HG03575 (cell line): Measurements from ENCODE around the gene VEZT.
"Not testable (repeated sequence)": the region's sequence is repeated elsewhere in the genome, so short reads cannot be mapped to it uniquely, and the experiment has no call there.

Experiments used
- ATAC-seq: cut with Tn5 transposase; IDR thresholded peaks from one replicate; pipeline ENCODE4 v1.9.1; 2021; ENCODE audit not compliant: unreplicated experiment, insufficient number of reproducible peaks, low FRiP score; ENCODE audit errors: extremely low read depth

VEZT gene

GRCh38 chr12:95218150-95219133 is 835 bp downstream of the VEZT start:
- no peak for ATAC-seq

GRCh38 chr12:95220190-95220589 is 2.6 kb downstream of the VEZT start:
- no peak for ATAC-seq

GRCh38 chr12:95220726-95221125 is 3.1 kb downstream of the VEZT start:
- ATAC-seq: no peak

GRCh38 chr12:95224202-95225170 is 6.9 kb downstream of the VEZT start:
- ATAC-seq: no peak

GRCh38 chr12:95225645-95226212 is 8.1 kb downstream of the VEZT start:
- no peak for ATAC-seq

GRCh38 chr12:95227818-95228356 is 10.3 kb downstream of the VEZT start:
- ATAC-seq: no peak

DNA sequence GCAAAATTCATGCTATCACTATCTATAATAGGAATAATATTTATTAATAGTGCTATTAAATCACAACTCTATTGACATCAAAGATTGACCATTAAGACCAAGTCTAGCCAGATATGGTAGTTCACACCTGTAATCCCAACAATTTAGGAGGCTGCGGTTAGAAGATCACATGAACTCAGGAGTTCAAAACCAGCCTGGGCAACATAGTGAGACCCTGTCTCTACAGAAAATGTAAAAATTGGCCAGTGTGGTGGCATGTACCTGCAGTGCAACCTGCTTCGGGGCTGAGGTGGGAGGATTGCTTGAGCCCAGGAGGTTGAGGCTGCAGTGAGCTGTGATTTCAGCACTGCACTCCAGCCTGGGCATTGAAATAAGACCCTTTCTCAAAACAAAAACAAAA is 11.0 kb downstream of the VEZT start:
- ATAC-seq: no peak

DNA sequence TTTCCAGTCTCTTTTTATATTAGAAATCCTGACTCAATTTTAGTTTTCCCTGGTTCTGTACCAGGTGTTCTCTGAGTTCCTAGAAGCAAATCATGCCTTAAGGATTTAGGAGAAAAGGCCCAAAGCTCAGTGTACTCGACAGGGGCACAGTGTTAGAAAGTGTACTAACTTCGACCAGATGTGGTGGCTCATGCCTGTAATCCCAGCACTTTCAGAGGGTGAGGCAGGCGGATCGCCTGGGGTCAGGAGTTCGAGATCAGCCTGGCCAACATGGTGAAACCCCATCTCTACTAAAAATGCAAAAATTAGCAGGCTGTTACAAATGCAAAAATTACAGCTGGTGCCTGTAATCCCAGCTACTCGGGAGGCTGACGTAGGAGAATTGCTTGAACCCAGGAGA is 12.0 kb downstream of the VEZT start:
- ATAC-seq: no peak

DNA sequence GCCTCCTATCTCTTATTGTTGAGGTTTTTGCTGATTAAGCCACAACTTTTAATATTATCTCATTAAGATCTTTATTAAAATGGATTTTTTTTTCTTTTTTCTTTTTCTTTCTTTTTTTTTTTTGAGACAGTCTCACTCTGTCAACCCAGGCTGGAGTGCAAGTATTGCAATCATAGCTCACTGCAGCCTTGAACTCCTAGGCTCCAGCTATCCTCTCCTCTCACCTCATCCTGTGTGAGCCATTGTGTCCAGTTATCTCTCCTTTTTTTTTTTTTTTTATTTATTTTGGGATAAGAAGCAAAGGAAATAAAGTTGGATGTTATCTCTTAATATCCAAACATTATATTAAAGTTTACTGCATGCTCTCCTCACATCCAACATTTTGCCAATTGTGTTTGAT is 12.7 kb downstream of the VEZT start:
- ATAC-seq: no peak

- no peak for ATAC-seq
Measured at GRCh38 chr12:95231190-95231589, 13.6 kb downstream of the VEZT start.

- not testable (repeated sequence) for ATAC-seq
Measured at GRCh38 chr12:95234187-95234586, 16.6 kb downstream of the VEZT start.

GRCh38 chr12:95235621-95236020 is 18.0 kb downstream of the VEZT start:
- not testable (repeated sequence) for ATAC-seq

GRCh38 chr12:95237315-95237714 is 19.7 kb downstream of the VEZT start:
- ATAC-seq: no peak

DNA sequence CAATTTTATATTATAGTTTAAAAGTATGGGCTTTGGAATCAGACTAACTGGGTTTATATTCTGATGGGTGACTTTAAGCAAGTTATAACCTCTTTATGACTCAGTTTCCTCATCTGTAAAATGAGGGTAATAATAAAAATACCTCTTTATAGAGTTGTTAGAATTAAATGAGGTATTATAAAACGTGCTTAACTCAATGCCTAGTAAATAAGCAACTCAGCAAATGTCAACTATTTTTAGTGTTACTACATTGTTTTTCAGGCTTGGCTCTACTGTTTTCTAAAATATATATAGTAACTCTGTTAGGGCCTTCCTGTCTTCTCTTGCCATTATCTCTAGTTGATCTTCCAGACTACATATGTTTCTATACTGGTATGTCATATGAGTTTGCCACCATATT is 20.5 kb downstream of the VEZT start:
- ATAC-seq: no peak

GRCh38 chr12:95239216-95239615 is 21.6 kb downstream of the VEZT start:
- ATAC-seq: no peak

- not testable (repeated sequence) for ATAC-seq
Measured at GRCh38 chr12:95239835-95240234, 22.2 kb downstream of the VEZT start.

DNA sequence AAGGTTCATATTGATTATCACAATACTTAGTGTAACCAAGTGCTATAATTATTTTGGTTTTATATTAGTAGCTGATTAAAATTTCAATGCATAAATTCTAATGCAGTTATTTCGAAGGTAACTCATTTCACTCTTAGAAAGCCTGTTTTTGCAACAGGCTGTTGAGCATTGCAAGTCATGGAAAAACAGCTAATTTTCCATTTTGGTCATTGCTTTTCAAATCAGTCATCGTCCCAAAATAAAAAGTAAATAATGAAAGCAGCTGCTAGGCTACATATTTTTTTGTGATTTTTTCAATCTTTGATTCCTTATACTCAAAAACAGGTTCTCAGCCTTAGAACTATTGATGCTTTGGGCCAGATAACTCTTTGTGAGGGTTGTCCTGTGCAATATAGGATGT is 22.9 kb downstream of the VEZT start:
- ATAC-seq: no peak

DNA sequence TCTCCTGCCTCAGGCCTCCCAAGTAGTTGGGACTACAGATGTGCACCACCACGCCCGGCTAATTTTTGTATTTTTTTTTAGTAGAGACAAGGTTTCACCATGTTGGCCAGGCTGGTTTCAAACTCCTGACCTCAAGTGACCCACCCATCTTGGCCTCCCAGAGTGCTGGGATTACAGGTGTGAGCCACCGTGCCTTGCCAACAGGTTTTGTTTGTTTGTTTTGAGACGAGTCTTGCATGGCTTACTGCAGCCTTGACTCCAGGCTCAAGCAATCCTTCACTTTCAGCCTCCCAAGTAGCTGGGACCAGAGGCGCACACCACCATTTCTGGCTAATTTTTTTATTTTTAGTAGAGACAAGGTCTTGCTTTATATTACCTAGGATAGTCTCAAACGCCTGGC is 23.5 kb downstream of the VEZT start:
- ATAC-seq: not testable (repeated sequence)
